Naive thymus-derived CD4-positive, alpha-beta T cell (primary cell): ENCODE results near the gene FKBP2. TPM values are rescaled to one million over a fixed set of nuclear protein-coding genes. Genes with fewer than 3 reads are reported as not detected.

Source experiments
- ATAC-seq: fragments of 150-1000 bp; cut with Tn5 transposase; 2 replicates; pipeline ENCODE4 v1.10.0; 2021; ENCODE audit warnings: mild to moderate bottlenecking, moderate library complexity
- CTCF ChIA-PET: fragments of 350-600 bp; sonication (Branson Sonifier 250); formaldehyde crosslinking; loops from one replicate; lab custom pipeline; 2021; ENCODE audit warnings: antibody characterized with exemption; lab: Charles Lee
- POLR2A ChIA-PET: fragments of 350-600 bp; sonication (Branson Sonifier 250); formaldehyde crosslinking; loops from one replicate; lab custom pipeline; 2021; ENCODE audit warnings: antibody characterized with exemption, inconsistent platforms; lab: Charles Lee
- DNase-seq, 9 donors: peaks; one replicate each; pipeline versions ENCODE4 v3.0.0 to v3.0.0-alpha.2; 2020 to 2022; ENCODE audit warnings: mixed read lengths in 1 of 9
- H3K27ac ChIP-seq: one replicate; pipeline ENCODE4 v1.7.0; 2013; ENCODE audit warnings: mild to moderate bottlenecking, low read depth, low read length, moderate library complexity
- H3K27me3 ChIP-seq, 2 donors: one replicate each; pipeline ENCODE4 v1.7.0; 2013; ENCODE audit warnings: low read length in 2 of 2, mild to moderate bottlenecking in 2 of 2, moderate library complexity in 2 of 2; ENCODE audit not compliant: control insufficient read depth in 2 of 2, insufficient read depth in 2 of 2
- H3K36me3 ChIP-seq, 3 experiments: 1 replicate in 2 of 3; 2 replicates in 1 of 3; pipeline ENCODE4 v1.7.0; 2013; ENCODE audit warnings: low read length in 3 of 3, mild to moderate bottlenecking in 3 of 3, moderate library complexity in 1 of 3; ENCODE audit not compliant: insufficient read depth in 3 of 3, control insufficient read depth in 2 of 3
- H3K4me1 ChIP-seq, 2 donors: one replicate each; pipeline ENCODE4 v1.7.0; 2013; ENCODE audit warnings: low read length in 2 of 2, mild to moderate bottlenecking in 2 of 2, moderate library complexity in 1 of 2; ENCODE audit not compliant: control insufficient read depth in 2 of 2, insufficient read depth in 2 of 2
- H3K4me3 ChIP-seq: 2 replicates; pipeline ENCODE4 v1.7.0; 2013; ENCODE audit warnings: mild to moderate bottlenecking, low read length
- H3K9me3 ChIP-seq, 3 experiments: 1 replicate in 2 of 3; 2 replicates in 1 of 3; pipeline ENCODE4 v1.7.0; 2013; ENCODE audit warnings: low read length in 3 of 3; ENCODE audit not compliant: control insufficient read depth in 2 of 3
- H3K27ac Mint-ChIP-seq, 9 donors: one replicate each; pipeline ENCODE4 v1.8.0; 2020 to 2022; ENCODE audit warnings: mixed read lengths in 9 of 9, mild to moderate bottlenecking in 8 of 9, moderate library complexity in 5 of 9, inconsistent platforms in 2 of 9
- H3K27me3 Mint-ChIP-seq, 5 donors: one replicate each; pipeline ENCODE4 v1.8.0; 2021 to 2022; ENCODE audit warnings: mixed read lengths in 5 of 5, mild to moderate bottlenecking in 1 of 5
- H3K36me3 Mint-ChIP-seq, 5 donors: one replicate each; pipeline ENCODE4 v1.8.0; 2020 to 2022; ENCODE audit warnings: mixed read lengths in 5 of 5, mild to moderate bottlenecking in 3 of 5, inconsistent platforms in 1 of 5
- H3K4me1 Mint-ChIP-seq, 7 donors: one replicate each; pipeline ENCODE4 v1.8.0; 2020 to 2022; ENCODE audit warnings: mixed read lengths in 7 of 7, mild to moderate bottlenecking in 3 of 7, inconsistent platforms in 1 of 7
- H3K4me3 Mint-ChIP-seq, 10 donors: one replicate each; pipeline ENCODE4 v1.8.0; 2020 to 2022; ENCODE audit warnings: mild to moderate bottlenecking in 10 of 10, mixed read lengths in 10 of 10, moderate library complexity in 6 of 10, inconsistent platforms in 2 of 10
- H3K9me3 Mint-ChIP-seq, 11 donors: one replicate each; pipeline ENCODE4 v1.8.0; 2020 to 2022; ENCODE audit warnings: mixed read lengths in 11 of 11, mild to moderate bottlenecking in 4 of 11, inconsistent platforms in 1 of 11, moderate library complexity in 1 of 11
- intact Hi-C, 2 donors: fragments of 100-400 bp; cut with micrococcal nuclease; formaldehyde crosslinking; loops; one replicate each; pipeline ENCODE4 v1.15.1; 2023
- polyA plus RNA-seq, 2 donors: library from polyadenylated mRNA; unstranded; fragments of 300-500 nt; fragmentation: Illumina TruSeq; gene quantifications; one replicate each; pipeline ENCODE4 v1.2.3, GENCODE V29; 2021
- total RNA-seq, 6 experiments: library from RNA in 5 of 6; stranded (reverse) in 5 of 6; gene quantifications; 1 replicate in 5 of 6; 2 replicates in 1 of 6; pipeline ENCODE4 v1.2.3 and lab custom pipeline; 2021 to 2026

FKBP2 gene
- total and polyA plus RNA-seq, 7 experiments from 2014 or later, result 20.3 to 81.4 (median 36.8) TPM

GRCh38 chr11:64230985-64231365 is 9.9 kb upstream of the FKBP2 start:
- ChIA-PET CTCF (no interaction called here), POLR2A (interaction anchor here (0.6 to 8.3 kb wide), 8 partner anchors 9 to 1440 kb away, joined by 3 to 94 read pairs (median 5); partner anchors contain the start of genes FERMT3 and FKBP2)
- Mint-ChIP-seq H3K36me3 (peaks cover 0 to 1% (median 0%) of the 10 kb centered on the region in 5 donors), H3K4me3 (peak overlapping the region; percentile 88 to 96 (median 90)), H3K9me3 (no peaks in the 10 kb centered on the region), H3K27me3 (no peaks in the 10 kb centered on the region), H3K27ac (peak overlapping the region; percentile 69 to 96 (median 92)), H3K4me1 (peaks cover 28 to 74% (median 55%) of the 10 kb centered on the region in 7 donors)
- ATAC-seq (no peak), DNase-seq (no peak)
- Histone ChIP-seq H3K27ac (peak overlapping the region; percentile 83), H3K9me3 (no peaks in the 10 kb centered on the region), H3K4me3 (peak overlapping the region; percentile 79), H3K36me3 (no peaks in the 10 kb centered on the region), H3K27me3 (no peaks in the 10 kb centered on the region), H3K4me1 (peaks cover 32 to 43% of the 10 kb centered on the region in 2 donors)
- intact Hi-C loops, result loop anchor here (1.0 kb wide), 8 partner anchors 10 to 74 kb away; partner anchors contain the start of genes FKBP2 (in 2 of the 2), ESRRA (in 1 of the 2) and GPR137 (in 1 of the 2)

GRCh38 chr11:64231546-64231945 is 9.3 kb upstream of the FKBP2 start:
- Histone ChIP-seq H3K4me1 (peaks cover 32 to 43% of the 10 kb centered on the region in 2 donors), H3K4me3 (no peak overlapping the region), H3K9me3 (no peaks in the 10 kb centered on the region), H3K27me3 (no peaks in the 10 kb centered on the region), H3K27ac (peak overlapping the region; percentile 47), H3K36me3 (no peaks in the 10 kb centered on the region)
- Mint-ChIP-seq H3K4me3 (peak overlapping the region; percentile 55 to 96 (median 90)), H3K27ac (peak overlapping the region in 8 of 9 donors; percentile 9 to 96 (median 84)), H3K4me1 (peaks cover 28 to 76% (median 55%) of the 10 kb centered on the region in 7 donors), H3K9me3 (no peaks in the 10 kb centered on the region), H3K36me3 (peaks cover 0 to 1% (median 0%) of the 10 kb centered on the region in 5 donors), H3K27me3 (no peaks in the 10 kb centered on the region)
- ATAC-seq, result no peak
- DNase-seq, result no peak
- ChIA-PET POLR2A (interaction anchor here (0.8 to 8.3 kb wide), 8 partner anchors 8 to 38 kb away, joined by 3 to 94 read pairs (median 4); partner anchors contain the start of genes FERMT3, FKBP2 and PLCB3), CTCF (interaction anchor here (2.0 kb wide), 1 partner anchor 69 kb away, joined by 6 read pairs; the partner anchor contains the start of gene CATSPERZ)
- intact Hi-C loops, result no loop called here

DNA sequence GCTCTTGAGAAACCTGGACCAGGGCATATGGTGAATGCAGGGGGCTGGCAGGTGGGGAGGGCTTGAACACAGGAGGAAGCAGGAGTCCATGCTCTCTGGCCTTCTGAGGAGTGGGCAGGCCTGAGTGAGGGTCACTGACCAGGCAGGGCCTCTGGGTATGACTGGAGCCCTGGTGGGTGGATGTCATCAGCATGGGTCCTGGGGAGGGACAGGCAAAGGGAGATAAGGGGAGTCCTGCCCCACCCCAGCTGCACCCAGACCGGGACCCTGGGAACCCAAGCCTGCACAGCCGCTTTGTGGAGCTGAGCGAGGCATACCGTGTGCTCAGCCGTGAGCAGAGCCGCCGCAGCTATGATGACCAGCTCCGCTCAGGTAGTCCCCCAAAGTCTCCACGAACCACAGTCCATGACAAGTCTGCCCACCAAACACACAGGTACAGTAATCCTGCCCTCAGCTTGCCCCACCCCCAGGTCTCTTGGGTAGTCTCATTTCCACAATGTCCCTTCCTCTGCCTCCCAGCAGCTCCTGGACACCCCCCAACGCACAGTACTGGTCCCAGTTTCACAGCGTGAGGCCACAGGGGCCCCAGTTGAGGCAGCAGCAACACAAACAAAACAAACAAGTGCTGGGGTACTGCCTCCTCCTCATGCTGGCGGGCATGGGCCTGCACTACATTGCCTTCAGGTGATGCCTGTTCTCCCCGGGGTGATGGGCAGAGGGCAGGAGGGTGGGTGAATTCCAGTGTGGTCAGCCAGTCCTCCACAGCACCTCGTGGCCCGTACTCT is 8.5 kb upstream of the FKBP2 start:
- H3K4me1 Mint-ChIP-seq, result peaks cover 23 to 69% (median 50%) of the 10 kb centered on the region in 7 donors
- peak overlapping the region; percentile 47 for H3K27ac ChIP-seq
- peaks cover 0 to 7% (median 0%) of the 10 kb centered on the region in 5 donors for H3K36me3 Mint-ChIP-seq
- H3K4me3 Mint-ChIP-seq, result peak overlapping the region; percentile 20 to 96 (median 89)
- ChIA-PET POLR2A (interaction anchor here (0.6 to 8.3 kb wide), 13 partner anchors 9 to 1419 kb away, joined by 3 to 94 read pairs (median 5); partner anchors contain the start of genes FERMT3, FKBP2 and PLCB3), CTCF (interaction anchor here (0.6 to 2.0 kb wide), 4 partner anchors 9 to 69 kb away, joined by 3 to 6 read pairs (median 6); partner anchors contain the start of genes CATSPERZ and FKBP2)
- H3K27me3 Mint-ChIP-seq, result no peaks in the 10 kb centered on the region
- intact Hi-C loops, result no loop called here
- no peaks in the 10 kb centered on the region for H3K9me3 ChIP-seq
- peaks cover 0 to 3% (median 0%) of the 10 kb centered on the region in 3 experiments for H3K36me3 ChIP-seq
- no peaks in the 10 kb centered on the region for H3K9me3 Mint-ChIP-seq
- H3K27me3 ChIP-seq, result no peaks in the 10 kb centered on the region
- peak overlapping the region; percentile 61 to 96 (median 84) for H3K27ac Mint-ChIP-seq
- no peak overlapping the region for H3K4me3 ChIP-seq
- no peak for DNase-seq
- ATAC-seq, result no peak
- H3K4me1 ChIP-seq, result peaks cover 26 to 37% of the 10 kb centered on the region in 2 donors

DNA sequence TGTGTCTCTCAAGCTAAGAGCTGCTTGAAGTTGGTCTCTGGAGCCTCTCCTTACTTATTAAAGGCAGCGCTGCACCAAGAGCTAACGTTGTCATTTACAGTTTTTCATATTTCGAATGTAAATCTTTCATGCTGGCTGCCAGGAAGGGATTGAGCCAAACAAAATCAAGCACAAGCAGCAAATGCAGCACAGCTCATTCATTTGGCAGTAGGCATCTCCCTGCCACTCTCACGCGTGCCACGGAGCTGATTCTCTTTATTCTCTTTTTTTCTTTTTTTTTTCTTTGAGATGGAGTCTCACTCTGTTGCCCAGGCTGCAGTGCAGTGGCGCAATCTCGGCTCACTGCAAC is 8.0 kb upstream of the FKBP2 start:
- peaks cover 22 to 63% (median 46%) of the 10 kb centered on the region in 7 donors for H3K4me1 Mint-ChIP-seq
- H3K27ac Mint-ChIP-seq, result peak overlapping the region; percentile 61 to 96 (median 83)
- Histone ChIP-seq H3K27ac (peak overlapping the region; percentile 47), H3K4me3 (no peak overlapping the region), H3K27me3 (no peaks in the 10 kb centered on the region), H3K4me1 (peaks cover 23 to 34% of the 10 kb centered on the region in 2 donors), H3K9me3 (no peaks in the 10 kb centered on the region), H3K36me3 (peaks cover 0 to 9% (median 4%) of the 10 kb centered on the region in 3 experiments)
- H3K4me3 Mint-ChIP-seq, result peak overlapping the region; percentile 71 to 90 (median 83)
- DNase-seq, result no peak
- no peaks in the 10 kb centered on the region for H3K9me3 Mint-ChIP-seq
- intact Hi-C loops, result no loop called here
- no peaks in the 10 kb centered on the region for H3K27me3 Mint-ChIP-seq
- ChIA-PET CTCF (interaction anchor here (0.6 to 2.0 kb wide), 4 partner anchors 8 to 68 kb away, joined by 3 to 6 read pairs (median 6); partner anchors contain the start of genes CATSPERZ and FKBP2), POLR2A (interaction anchor here (0.6 to 8.3 kb wide), 12 partner anchors 9 to 1419 kb away, joined by 3 to 94 read pairs (median 4); partner anchors contain the start of genes FERMT3, FKBP2 and PLCB3)
- no peak for ATAC-seq
- peaks cover 0 to 7% (median 0%) of the 10 kb centered on the region in 5 donors for H3K36me3 Mint-ChIP-seq

DNA sequence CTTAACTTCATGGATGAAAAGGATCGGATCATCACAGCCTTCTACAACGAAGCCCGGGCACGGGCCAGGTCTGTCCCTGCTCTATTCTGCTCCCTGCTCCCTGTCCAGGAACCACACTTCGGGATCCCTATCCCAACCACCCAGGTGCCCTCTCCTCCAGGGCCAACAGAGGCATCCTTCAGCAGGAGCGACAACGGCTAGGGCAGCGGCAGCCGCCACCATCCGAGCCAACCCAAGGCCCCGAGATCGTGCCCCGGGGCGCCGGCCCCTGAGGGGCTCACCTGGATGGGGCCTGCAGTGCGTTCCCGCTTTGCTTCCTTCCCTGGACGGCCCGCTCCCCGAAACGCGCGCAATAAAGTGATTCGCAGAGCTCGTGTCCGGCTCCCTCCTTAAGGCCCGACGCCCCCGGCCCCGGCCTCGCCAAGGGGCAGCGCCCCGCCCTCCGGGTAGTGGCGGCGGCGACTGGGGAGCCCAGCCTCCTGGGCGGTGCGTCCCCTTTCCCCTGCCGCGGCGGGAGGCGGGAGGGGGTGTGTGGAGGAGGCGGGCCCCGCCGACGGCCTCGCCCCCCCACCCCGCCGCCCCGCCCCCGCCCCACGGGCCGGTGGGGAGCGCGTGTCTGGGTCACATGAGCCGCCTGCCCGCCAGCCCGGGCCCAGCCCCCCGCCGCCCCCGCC is 6.8 kb upstream of the FKBP2 start, which contains the start of gene VEGFB:
TSS of gene VEGFB (plus strand) at position 672 of the 674 bp plus-strand sequence. CDS start 250 bp downstream, outside the sequence.
- ATAC-seq (peak; percentile 72), DNase-seq (peak; percentile 48 to 81 (median 53))
- H3K27ac ChIP-seq, result peak within 1 kb of the TSS; percentile 76
- CTCF ChIA-PET, result interaction anchor here (1.0 kb wide), 1 partner anchor 10 kb away, joined by 4 read pairs; no protein-coding TSS in a partner anchor
- POLR2A ChIA-PET, result interaction anchor here (1.0 to 8.3 kb wide), 5 partner anchors 11 to 83 kb away, joined by 3 to 94 read pairs (median 7); partner anchors contain the start of genes FERMT3, PRDX5 and TRMT112
- H3K4me3 ChIP-seq, result peak within 1 kb of the TSS; percentile 56
- no peaks in the 10 kb centered on the region for H3K9me3 ChIP-seq
- peaks cover 0 to 7% (median 0%) of the 10 kb centered on the region in 5 donors for H3K36me3 Mint-ChIP-seq
- peaks cover 0 to 19% (median 6%) of the 10 kb centered on the region in 3 experiments for H3K36me3 ChIP-seq
- peaks cover 20 to 53% (median 44%) of the 10 kb centered on the region in 7 donors for H3K4me1 Mint-ChIP-seq
- peaks cover 22 to 33% of the 10 kb centered on the region in 2 donors for H3K4me1 ChIP-seq
- H3K9me3 Mint-ChIP-seq, result no peaks in the 10 kb centered on the region
- H3K4me3 Mint-ChIP-seq, result peak within 1 kb of the TSS; percentile 74 to 90 (median 84)
- H3K27ac Mint-ChIP-seq, result peak within 1 kb of the TSS; percentile 72 to 96 (median 86)
- intact Hi-C loops, result loop anchor here in 1 of 2 donors (1.0 kb wide), 1 partner anchor 8 kb away; the partner anchor contains the start of genes NUDT22 and TRPT1
- H3K27me3 Mint-ChIP-seq, result no peaks in the 10 kb centered on the region
- H3K27me3 ChIP-seq, result no peaks in the 10 kb centered on the region
